ENCODE results near the gene TSC2. TPM values are rescaled to one million over a fixed set of nuclear protein-coding genes. Genes with fewer than 3 reads are reported as not detected.

The TSC2 gene
- polyA plus RNA-seq, 3 donors = 11.7 to 95.1 (median 20.8) TPM

DNA sequence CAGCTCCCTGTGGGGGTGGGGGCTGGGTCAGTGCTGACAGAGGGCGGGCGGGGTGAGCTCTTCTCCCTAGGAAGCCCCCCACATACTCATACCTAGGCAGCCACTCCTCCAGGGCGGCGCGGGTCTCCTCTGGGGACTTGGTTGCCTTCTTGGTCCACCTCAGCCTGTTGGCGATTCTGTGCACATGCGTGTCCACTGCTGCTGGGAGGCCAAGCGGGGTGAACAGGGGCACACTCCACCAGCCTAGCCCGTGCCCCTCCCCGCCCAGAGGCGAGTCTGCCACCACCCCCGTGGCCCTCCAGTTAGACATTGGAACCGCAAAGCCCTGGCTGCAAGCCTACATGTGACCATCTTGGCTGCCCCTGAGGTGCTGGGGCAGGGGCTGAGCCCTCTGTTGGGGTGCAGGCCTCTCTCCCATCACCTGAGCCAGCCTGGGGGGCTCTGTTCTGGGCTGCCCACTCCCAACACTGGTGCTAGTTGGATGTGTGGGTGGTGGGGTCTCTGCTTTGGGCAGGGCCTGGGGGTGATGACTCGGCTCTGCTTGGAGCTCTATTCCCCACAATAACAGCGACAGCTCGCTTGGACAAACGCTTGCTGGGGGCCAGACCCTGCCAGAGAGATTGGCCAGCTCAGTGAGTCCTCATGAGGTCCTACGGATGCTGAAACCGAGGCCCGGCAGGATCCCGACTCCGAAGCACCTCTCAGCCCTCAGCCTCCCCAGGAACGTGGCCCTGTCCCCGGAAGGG lies 7.6 kb upstream of the TSC2 start:
- intact Hi-C loops (cut with micrococcal nuclease) = no loop called here
- Histone ChIP-seq H3K79me2 (ENCODE audit: insufficient read depth, low read length) (no peaks in the 10 kb centered on the region), H2AFZ (ENCODE audit: insufficient read depth, low read depth, low read length, poor library complexity, severe bottlenecking) (no peak overlapping the region), H3K9ac (ENCODE audit: insufficient read depth, low read length, poor library complexity, severe bottlenecking) (no peak overlapping the region), H3K27me3 (ENCODE audit: control insufficient read depth in 2 of 2, insufficient read depth in 2 of 2, low read length in 2 of 2) (no peaks in the 10 kb centered on the region), H4K20me1 (ENCODE audit: insufficient read depth, low read length) (no peaks in the 10 kb centered on the region), H3K27ac (ENCODE audit: low read depth in 1 of 2, low read length in 2 of 2) (no peak overlapping the region), H3K4me1 (ENCODE audit: control insufficient read depth in 1 of 2, insufficient read depth in 2 of 2, low read length in 2 of 2) (peaks cover 12 to 15% of the 10 kb centered on the region in 2 donors), H3K36me3 (replicated peaks in 1 of 2; ENCODE audit: control insufficient read depth in 1 of 2, insufficient read depth in 2 of 2, low read length in 2 of 2) (no peaks in the 10 kb centered on the region), H3K9me3 (replicated peaks in 1 of 2; ENCODE audit: control insufficient read depth in 1 of 2, insufficient read depth in 1 of 2, low read length in 2 of 2) (no peaks in the 10 kb centered on the region), H3K4me3 (replicated peaks in 1 of 3; ENCODE audit: low read depth in 2 of 3, low read length in 3 of 3) (no peak overlapping the region), H3K4me2 (replicated peaks; ENCODE audit: extremely low read depth, low read length, poor library complexity, severe bottlenecking) (no peak overlapping the region)
- 94% methylated on average over 22 of the region's 24 CpGs for WGBS (ENCODE audit: insufficient coverage)
- Mint-ChIP-seq H3K27ac (no peak overlapping the region), H3K36me3 (peaks cover 3 to 4% of the 10 kb centered on the region in 2 donors), H3K9me3 (no peaks in the 10 kb centered on the region), H3K4me1 (peaks cover 8% of the 10 kb centered on the region), H3K27me3 (ENCODE audit: low read depth in 3 of 3) (peaks cover 0 to 3% (median 0%) of the 10 kb centered on the region in 3 donors), H3K4me3 (no peak overlapping the region)
- no peak for DNase-seq
- TF ChIP-seq, protein P1, sequence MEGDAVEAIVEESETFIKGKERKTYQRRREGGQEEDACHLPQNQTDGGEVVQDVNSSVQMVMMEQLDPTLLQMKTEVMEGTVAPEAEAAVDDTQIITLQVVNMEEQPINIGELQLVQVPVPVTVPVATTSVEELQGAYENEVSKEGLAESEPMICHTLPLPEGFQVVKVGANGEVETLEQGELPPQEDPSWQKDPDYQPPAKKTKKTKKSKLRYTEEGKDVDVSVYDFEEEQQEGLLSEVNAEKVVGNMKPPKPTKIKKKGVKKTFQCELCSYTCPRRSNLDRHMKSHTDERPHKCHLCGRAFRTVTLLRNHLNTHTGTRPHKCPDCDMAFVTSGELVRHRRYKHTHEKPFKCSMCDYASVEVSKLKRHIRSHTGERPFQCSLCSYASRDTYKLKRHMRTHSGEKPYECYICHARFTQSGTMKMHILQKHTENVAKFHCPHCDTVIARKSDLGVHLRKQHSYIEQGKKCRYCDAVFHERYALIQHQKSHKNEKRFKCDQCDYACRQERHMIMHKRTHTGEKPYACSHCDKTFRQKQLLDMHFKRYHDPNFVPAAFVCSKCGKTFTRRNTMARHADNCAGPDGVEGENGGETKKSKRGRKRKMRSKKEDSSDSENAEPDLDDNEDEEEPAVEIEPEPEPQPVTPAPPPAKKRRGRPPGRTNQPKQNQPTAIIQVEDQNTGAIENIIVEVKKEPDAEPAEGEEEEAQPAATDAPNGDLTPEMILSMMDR (IDR thresholded peaks at IDR 0.05) = no peak

DNA sequence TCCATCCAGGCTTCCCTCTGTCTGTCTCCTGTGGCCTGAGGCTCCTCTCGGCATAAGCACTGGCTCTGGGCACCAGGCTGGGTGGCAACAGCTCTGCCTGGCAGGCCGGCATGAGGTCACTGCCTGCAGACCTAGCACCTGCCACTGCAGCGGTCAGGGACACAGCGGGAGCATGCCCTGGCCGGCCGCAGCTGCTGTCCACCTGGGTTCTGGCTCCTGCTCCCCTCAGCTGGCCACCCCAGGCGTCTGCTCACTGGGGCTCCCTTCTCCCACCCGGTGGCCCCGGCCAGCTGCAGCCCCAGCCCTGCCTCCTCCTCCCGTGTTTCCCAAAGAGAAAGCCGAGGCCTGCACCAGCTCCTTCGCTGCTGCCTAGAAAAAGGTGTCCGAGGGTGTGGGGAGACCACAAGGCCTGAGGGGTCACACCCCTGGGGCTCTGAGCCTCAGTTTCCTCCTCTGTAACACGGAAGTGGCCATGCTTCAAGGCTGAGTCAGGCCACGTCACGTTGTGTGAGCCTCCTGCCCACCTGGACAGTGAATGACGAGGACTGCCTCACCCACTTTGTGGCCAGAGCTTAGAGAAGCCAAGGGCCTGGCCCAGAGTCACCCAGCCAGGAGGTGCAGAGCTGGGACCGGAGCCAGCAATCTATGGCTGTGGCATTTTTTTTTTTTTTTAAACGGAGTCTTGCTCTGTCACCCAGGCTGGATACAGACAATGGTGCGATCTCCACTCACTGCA lies 6.8 kb upstream of the TSC2 start:
- Histone ChIP-seq H3K36me3 (replicated peaks in 1 of 2; ENCODE audit: control insufficient read depth in 1 of 2, insufficient read depth in 2 of 2, low read length in 2 of 2) (no peaks in the 10 kb centered on the region), H4K20me1 (ENCODE audit: insufficient read depth, low read length) (no peaks in the 10 kb centered on the region), H3K4me1 (ENCODE audit: control insufficient read depth in 1 of 2, insufficient read depth in 2 of 2, low read length in 2 of 2) (peaks cover 12 to 15% of the 10 kb centered on the region in 2 donors), H2AFZ (ENCODE audit: insufficient read depth, low read depth, low read length, poor library complexity, severe bottlenecking) (no peak overlapping the region), H3K4me3 (replicated peaks in 1 of 3; ENCODE audit: low read depth in 2 of 3, low read length in 3 of 3) (no peak overlapping the region), H3K4me2 (replicated peaks; ENCODE audit: extremely low read depth, low read length, poor library complexity, severe bottlenecking) (no peak overlapping the region), H3K79me2 (ENCODE audit: insufficient read depth, low read length) (no peaks in the 10 kb centered on the region), H3K27ac (ENCODE audit: low read depth in 1 of 2, low read length in 2 of 2) (no peak overlapping the region), H3K9ac (ENCODE audit: insufficient read depth, low read length, poor library complexity, severe bottlenecking) (no peak overlapping the region), H3K27me3 (ENCODE audit: control insufficient read depth in 2 of 2, insufficient read depth in 2 of 2, low read length in 2 of 2) (no peaks in the 10 kb centered on the region), H3K9me3 (replicated peaks in 1 of 2; ENCODE audit: control insufficient read depth in 1 of 2, insufficient read depth in 1 of 2, low read length in 2 of 2) (no peaks in the 10 kb centered on the region)
- Mint-ChIP-seq H3K27ac (no peak overlapping the region), H3K4me3 (no peak overlapping the region), H3K4me1 (peaks cover 8% of the 10 kb centered on the region), H3K36me3 (peaks cover 3 to 4% of the 10 kb centered on the region in 2 donors), H3K9me3 (no peaks in the 10 kb centered on the region), H3K27me3 (ENCODE audit: low read depth in 3 of 3) (peaks cover 0 to 3% (median 0%) of the 10 kb centered on the region in 3 donors)
- no peak for DNase-seq
- TF ChIP-seq, protein P1 (IDR thresholded peaks at IDR 0.05) = no peak
- intact Hi-C loops (cut with micrococcal nuclease) = no loop called here
- 92% methylated on average over 18 of the region's 20 CpGs for WGBS (ENCODE audit: insufficient coverage)

All from CD14-positive monocyte (primary cell).